Measurements from ENCODE around the gene DCLRE1B. TPM values are rescaled to one million over a fixed set of nuclear protein-coding genes. Genes with fewer than 3 reads are reported as not detected.

The DCLRE1B gene
- total and polyA plus RNA-seq, 2 donors (not counting 1 experiment from before 2014, with no cell fraction given), result 1.0 to 4.8 TPM

GRCh38 chr1:113945329-113945728 is 40.2 kb downstream of the DCLRE1B start:
- Mint-ChIP-seq H3K4me1 (peaks cover 46% of the 10 kb centered on the region), H3K4me3 (no peak overlapping the region), H3K27me3 (no peaks in the 10 kb centered on the region), H3K27ac (no peak overlapping the region), H3K9me3 (ENCODE audit: insufficient read depth) (no peaks in the 10 kb centered on the region)
- no CpG with 5 or more reads among the region's 1 CpG for WGBS (ENCODE audit: insufficient coverage)
- DNase-seq, result no peak
- Histone ChIP-seq H4K20me1 (ENCODE audit: control insufficient read depth, insufficient read depth, low read length, poor library complexity, severe bottlenecking) (peaks cover 32% of the 10 kb centered on the region), H3K27me3 (replicated peaks in 1 of 4; ENCODE audit: control extremely low read depth in 1 of 4, control insufficient read depth in 3 of 4, insufficient read depth in 4 of 4, low read length in 3 of 4) (no peaks in the 10 kb centered on the region), H3K9me3 (ENCODE audit: control extremely low read depth in 1 of 3, control insufficient read depth in 2 of 3, insufficient read depth in 1 of 3, low read length in 2 of 3) (no peaks in the 10 kb centered on the region), H3K36me3 (replicated peaks in 1 of 2; ENCODE audit: control extremely low read depth in 1 of 2, control insufficient read depth in 1 of 2, extremely low read depth in 1 of 2, insufficient read depth in 2 of 2, low read length in 1 of 2) (peaks cover 0 to 16% of the 10 kb centered on the region in 2 experiments), H3K79me2 (ENCODE audit: control insufficient read depth, insufficient read depth, low read length) (peaks cover 87% of the 10 kb centered on the region), H2AFZ (ENCODE audit: insufficient read depth, low read depth, low read length, poor library complexity, severe bottlenecking) (no peak overlapping the region), H3K9ac (ENCODE audit: low read length) (no peak overlapping the region), H3K27ac (ENCODE audit: low read length in 2 of 2) (no peak overlapping the region), H3K4me1 (ENCODE audit: control insufficient read depth in 2 of 2, insufficient read depth in 2 of 2, low read length in 2 of 2) (peaks cover 23 to 30% of the 10 kb centered on the region in 2 donors), H3K4me3 (ENCODE audit: control extremely low read depth in 1 of 5, extremely low read depth in 1 of 5, insufficient read depth in 1 of 5, low read depth in 2 of 5, low read length in 4 of 5) (no peak overlapping the region), H3K4me2 (replicated peaks; ENCODE audit: low read depth, low read length, poor library complexity, severe bottlenecking) (no peak overlapping the region)
- intact Hi-C loops (cut with micrococcal nuclease), result loop anchor here (5.0 kb wide), 1 partner anchor 108 kb away; no protein-coding TSS in a partner anchor
- ChIA-PET POLR2A (no interaction called here), CTCF (interaction anchor here (1.0 to 1.4 kb wide), 2 partner anchors 14 to 17 kb away, joined by 3 read pairs; no protein-coding TSS in a partner anchor)
- TF ChIP-seq CTCF (IDR thresholded peaks at IDR 0.05) (no peak), EZH2 (IDR thresholded peaks at IDR 0.05; ENCODE audit: borderline replicate concordance, insufficient read depth, low read depth, low read length, poor library complexity, severe bottlenecking) (no peak)
- ATAC-seq (ENCODE audit: low read depth), result no peak

- Histone ChIP-seq H3K36me3 (replicated peaks in 1 of 2; ENCODE audit: control extremely low read depth in 1 of 2, control insufficient read depth in 1 of 2, extremely low read depth in 1 of 2, insufficient read depth in 2 of 2, low read length in 1 of 2) (peaks cover 0 to 9% of the 10 kb centered on the region in 2 experiments), H3K9ac (ENCODE audit: low read length) (no peak overlapping the region), H4K20me1 (ENCODE audit: control insufficient read depth, insufficient read depth, low read length, poor library complexity, severe bottlenecking) (peaks cover 32% of the 10 kb centered on the region), H3K9me3 (ENCODE audit: control extremely low read depth in 1 of 3, control insufficient read depth in 2 of 3, insufficient read depth in 1 of 3, low read length in 2 of 3) (no peaks in the 10 kb centered on the region), H3K4me3 (ENCODE audit: control extremely low read depth in 1 of 5, extremely low read depth in 1 of 5, insufficient read depth in 1 of 5, low read depth in 2 of 5, low read length in 4 of 5) (no peak overlapping the region), H3K79me2 (ENCODE audit: control insufficient read depth, insufficient read depth, low read length) (peaks cover 87% of the 10 kb centered on the region), H3K27ac (ENCODE audit: low read length in 2 of 2) (no peak overlapping the region), H3K4me2 (replicated peaks; ENCODE audit: low read depth, low read length, poor library complexity, severe bottlenecking) (peak overlapping the region; percentile 7), H2AFZ (ENCODE audit: insufficient read depth, low read depth, low read length, poor library complexity, severe bottlenecking) (no peak overlapping the region), H3K4me1 (ENCODE audit: control insufficient read depth in 2 of 2, insufficient read depth in 2 of 2, low read length in 2 of 2) (peaks cover 16 to 25% of the 10 kb centered on the region in 2 donors), H3K27me3 (replicated peaks in 1 of 4; ENCODE audit: control extremely low read depth in 1 of 4, control insufficient read depth in 3 of 4, insufficient read depth in 4 of 4, low read length in 3 of 4) (no peaks in the 10 kb centered on the region)
- Mint-ChIP-seq H3K4me1 (peaks cover 39% of the 10 kb centered on the region), H3K27me3 (no peaks in the 10 kb centered on the region), H3K27ac (no peak overlapping the region), H3K4me3 (peak overlapping the region; percentile 33), H3K9me3 (ENCODE audit: insufficient read depth) (no peaks in the 10 kb centered on the region)
- intact Hi-C loops (cut with micrococcal nuclease), result loop anchor here (5.0 kb wide), 1 partner anchor 109 kb away; no protein-coding TSS in a partner anchor
- ATAC-seq (ENCODE audit: low read depth) (no peak), DNase-seq (no peak)
- 7% methylated on average over 1 of the region's 1 CpG for WGBS (ENCODE audit: insufficient coverage)
- ChIA-PET CTCF (interaction anchor here (1.3 to 1.4 kb wide), 2 partner anchors 16 to 86 kb away, joined by 3 to 4 read pairs; no protein-coding TSS in a partner anchor), POLR2A (no interaction called here)
- TF ChIP-seq CTCF (IDR thresholded peaks at IDR 0.05) (no peak), EZH2 (IDR thresholded peaks at IDR 0.05; ENCODE audit: borderline replicate concordance, insufficient read depth, low read depth, low read length, poor library complexity, severe bottlenecking) (no peak)
Observed at GRCh38 chr1:113946112-113946511, 41.0 kb downstream of the DCLRE1B start.

Data from B cell (primary cell).